Measurements from ENCODE around the gene NOA1. TPM values are rescaled to one million over a fixed set of nuclear protein-coding genes. Genes with fewer than 3 reads are reported as not detected.

The NOA1 gene
- total and polyA plus RNA-seq, 10 of the 15 experiments (the other 5 are each of a cell fraction or from before 2014, with no cell fraction given) = 3.2 to 34.0 (median 17.6) TPM

DNA sequence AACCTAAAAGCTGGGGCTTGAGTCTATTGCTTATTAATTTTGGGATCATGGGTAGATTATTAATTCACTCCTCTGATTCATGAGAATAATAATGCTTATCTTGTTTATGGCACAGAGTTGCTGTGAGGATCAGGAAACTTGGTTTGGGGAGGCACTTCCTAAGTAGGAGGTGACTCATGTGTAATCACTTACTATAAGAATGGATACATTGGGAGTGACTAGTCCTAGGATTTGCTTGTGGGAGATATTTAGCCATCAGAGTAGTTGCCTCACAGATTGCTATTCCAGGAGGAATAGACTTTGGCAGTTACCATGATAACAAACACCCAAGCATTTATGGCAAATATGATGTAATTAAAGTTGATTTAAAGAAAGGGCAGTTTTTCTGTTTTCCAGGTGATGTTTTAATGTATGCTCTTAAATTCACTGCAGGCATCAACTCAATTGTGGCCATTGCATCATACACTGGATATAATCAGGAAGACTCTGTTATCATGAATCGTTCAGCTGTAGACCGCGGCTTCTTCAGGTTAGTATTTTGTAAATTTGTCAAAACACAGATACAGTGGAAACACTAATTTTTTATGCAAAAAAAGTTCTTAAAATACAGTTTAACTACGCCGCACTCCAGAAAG, 43.2 kb upstream of the NOA1 start:
- intact Hi-C loops (cut with micrococcal nuclease; ENCODE audit: unreplicated experiment) (no loop called here), in situ Hi-C loops (cut with MboI) (no loop called here)
- no peak overlapping the region for H2AFZ ChIP-seq (ENCODE audit: control insufficient read depth, low read depth, low read length)
- no peak overlapping the region for H3K27ac ChIP-seq (ENCODE audit: control insufficient read depth, insufficient read depth)
- DNase-seq (ENCODE audit: low read depth, low spot score) = no peak
- CTCF ChIA-PET = no interaction called here
- no peak for ATAC-seq
- H3K36me3 ChIP-seq (ENCODE audit: control insufficient read depth in 2 of 2, insufficient read depth in 2 of 2, low read length in 1 of 2) = peaks cover 4 to 50% of the 10 kb centered on the region in 2 experiments
- H3K4me3 ChIP-seq = no peak overlapping the region
- 70% methylated on average over 5 of the region's 5 CpGs for WGBS (ENCODE audit: insufficient coverage, insufficient replicate concordance, low lambda C conversion rate, missing lambda C conversion rate)
- no peaks in the 10 kb centered on the region for H3K27me3 ChIP-seq (replicated peaks in 1 of 2; ENCODE audit: control insufficient read depth in 2 of 2, insufficient read depth in 2 of 2, low read length in 1 of 2)
- RAD21 ChIA-PET (ENCODE audit: unreplicated experiment) = no interaction called here
- SMC1A ChIA-PET (ENCODE audit: uncharacterized antibody, unreplicated experiment) = no interaction called here
- no peak overlapping the region for H3K4me2 ChIP-seq (ENCODE audit: control insufficient read depth, insufficient read depth)
- no peaks in the 10 kb centered on the region for H3K79me2 ChIP-seq (ENCODE audit: control insufficient read depth, insufficient read depth, low read length)
- POLR2A ChIA-PET = no interaction called here
- H4K20me1 ChIP-seq (ENCODE audit: control insufficient read depth, insufficient read depth) = no peaks in the 10 kb centered on the region
- no peaks in the 10 kb centered on the region for H3K9me3 ChIP-seq (replicated peaks; ENCODE audit: control insufficient read depth, insufficient read depth, low read length)
- H3K4me1 ChIP-seq (ENCODE audit: control insufficient read depth, insufficient read depth, low read length) = no peaks in the 10 kb centered on the region
- BruUV-seq (replicated peaks) = no TSS peak
- H3K9ac ChIP-seq (ENCODE audit: control insufficient read depth, insufficient read depth, low read length) = no peak overlapping the region
- FAIRE-seq = no peak
- TF ChIP-seq, protein P1, sequence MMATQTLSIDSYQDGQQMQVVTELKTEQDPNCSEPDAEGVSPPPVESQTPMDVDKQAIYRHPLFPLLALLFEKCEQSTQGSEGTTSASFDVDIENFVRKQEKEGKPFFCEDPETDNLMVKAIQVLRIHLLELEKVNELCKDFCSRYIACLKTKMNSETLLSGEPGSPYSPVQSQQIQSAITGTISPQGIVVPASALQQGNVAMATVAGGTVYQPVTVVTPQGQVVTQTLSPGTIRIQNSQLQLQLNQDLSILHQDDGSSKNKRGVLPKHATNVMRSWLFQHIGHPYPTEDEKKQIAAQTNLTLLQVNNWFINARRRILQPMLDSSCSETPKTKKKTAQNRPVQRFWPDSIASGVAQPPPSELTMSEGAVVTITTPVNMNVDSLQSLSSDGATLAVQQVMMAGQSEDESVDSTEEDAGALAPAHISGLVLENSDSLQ (IDR thresholded peaks at IDR 0.05) = no peak
- TF ChIP-seq CREM (IDR thresholded peaks at IDR 0.05; ENCODE audit: low read depth) (no peak), POLR2AphosphoS5 (IDR thresholded peaks at IDR 0.05; ENCODE audit: low read length) (no peak), STAT1 (conservative IDR thresholded peaks at IDR 0.05) (no peak), SMC3 (IDR thresholded peaks at IDR 0.05; ENCODE audit: borderline replicate concordance, low read length) (no peak)
- TF ChIP-seq, protein P2, sequence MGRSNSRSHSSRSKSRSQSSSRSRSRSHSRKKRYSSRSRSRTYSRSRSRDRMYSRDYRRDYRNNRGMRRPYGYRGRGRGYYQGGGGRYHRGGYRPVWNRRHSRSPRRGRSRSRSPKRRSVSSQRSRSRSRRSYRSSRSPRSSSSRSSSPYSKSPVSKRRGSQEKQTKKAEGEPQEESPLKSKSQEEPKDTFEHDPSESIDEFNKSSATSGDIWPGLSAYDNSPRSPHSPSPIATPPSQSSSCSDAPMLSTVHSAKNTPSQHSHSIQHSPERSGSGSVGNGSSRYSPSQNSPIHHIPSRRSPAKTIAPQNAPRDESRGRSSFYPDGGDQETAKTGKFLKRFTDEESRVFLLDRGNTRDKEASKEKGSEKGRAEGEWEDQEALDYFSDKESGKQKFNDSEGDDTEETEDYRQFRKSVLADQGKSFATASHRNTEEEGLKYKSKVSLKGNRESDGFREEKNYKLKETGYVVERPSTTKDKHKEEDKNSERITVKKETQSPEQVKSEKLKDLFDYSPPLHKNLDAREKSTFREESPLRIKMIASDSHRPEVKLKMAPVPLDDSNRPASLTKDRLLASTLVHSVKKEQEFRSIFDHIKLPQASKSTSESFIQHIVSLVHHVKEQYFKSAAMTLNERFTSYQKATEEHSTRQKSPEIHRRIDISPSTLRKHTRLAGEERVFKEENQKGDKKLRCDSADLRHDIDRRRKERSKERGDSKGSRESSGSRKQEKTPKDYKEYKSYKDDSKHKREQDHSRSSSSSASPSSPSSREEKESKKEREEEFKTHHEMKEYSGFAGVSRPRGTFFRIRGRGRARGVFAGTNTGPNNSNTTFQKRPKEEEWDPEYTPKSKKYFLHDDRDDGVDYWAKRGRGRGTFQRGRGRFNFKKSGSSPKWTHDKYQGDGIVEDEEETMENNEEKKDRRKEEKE (IDR thresholded peaks at IDR 0.05) = no peak
- TF ChIP-seq, protein P3, sequence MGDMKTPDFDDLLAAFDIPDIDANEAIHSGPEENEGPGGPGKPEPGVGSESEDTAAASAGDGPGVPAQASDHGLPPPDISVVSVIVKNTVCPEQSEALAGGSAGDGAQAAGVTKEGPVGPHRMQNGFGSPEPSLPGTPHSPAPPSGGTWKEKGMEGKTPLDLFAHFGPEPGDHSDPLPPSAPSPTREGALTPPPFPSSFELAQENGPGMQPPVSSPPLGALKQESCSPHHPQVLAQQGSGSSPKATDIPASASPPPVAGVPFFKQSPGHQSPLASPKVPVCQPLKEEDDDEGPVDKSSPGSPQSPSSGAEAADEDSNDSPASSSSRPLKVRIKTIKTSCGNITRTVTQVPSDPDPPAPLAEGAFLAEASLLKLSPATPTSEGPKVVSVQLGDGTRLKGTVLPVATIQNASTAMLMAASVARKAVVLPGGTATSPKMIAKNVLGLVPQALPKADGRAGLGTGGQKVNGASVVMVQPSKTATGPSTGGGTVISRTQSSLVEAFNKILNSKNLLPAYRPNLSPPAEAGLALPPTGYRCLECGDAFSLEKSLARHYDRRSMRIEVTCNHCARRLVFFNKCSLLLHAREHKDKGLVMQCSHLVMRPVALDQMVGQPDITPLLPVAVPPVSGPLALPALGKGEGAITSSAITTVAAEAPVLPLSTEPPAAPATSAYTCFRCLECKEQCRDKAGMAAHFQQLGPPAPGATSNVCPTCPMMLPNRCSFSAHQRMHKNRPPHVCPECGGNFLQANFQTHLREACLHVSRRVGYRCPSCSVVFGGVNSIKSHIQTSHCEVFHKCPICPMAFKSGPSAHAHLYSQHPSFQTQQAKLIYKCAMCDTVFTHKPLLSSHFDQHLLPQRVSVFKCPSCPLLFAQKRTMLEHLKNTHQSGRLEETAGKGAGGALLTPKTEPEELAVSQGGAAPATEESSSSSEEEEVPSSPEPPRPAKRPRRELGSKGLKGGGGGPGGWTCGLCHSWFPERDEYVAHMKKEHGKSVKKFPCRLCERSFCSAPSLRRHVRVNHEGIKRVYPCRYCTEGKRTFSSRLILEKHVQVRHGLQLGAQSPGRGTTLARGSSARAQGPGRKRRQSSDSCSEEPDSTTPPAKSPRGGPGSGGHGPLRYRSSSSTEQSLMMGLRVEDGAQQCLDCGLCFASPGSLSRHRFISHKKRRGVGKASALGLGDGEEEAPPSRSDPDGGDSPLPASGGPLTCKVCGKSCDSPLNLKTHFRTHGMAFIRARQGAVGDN (IDR thresholded peaks at IDR 0.05) = no peak
- TF ChIP-seq, protein P4, sequence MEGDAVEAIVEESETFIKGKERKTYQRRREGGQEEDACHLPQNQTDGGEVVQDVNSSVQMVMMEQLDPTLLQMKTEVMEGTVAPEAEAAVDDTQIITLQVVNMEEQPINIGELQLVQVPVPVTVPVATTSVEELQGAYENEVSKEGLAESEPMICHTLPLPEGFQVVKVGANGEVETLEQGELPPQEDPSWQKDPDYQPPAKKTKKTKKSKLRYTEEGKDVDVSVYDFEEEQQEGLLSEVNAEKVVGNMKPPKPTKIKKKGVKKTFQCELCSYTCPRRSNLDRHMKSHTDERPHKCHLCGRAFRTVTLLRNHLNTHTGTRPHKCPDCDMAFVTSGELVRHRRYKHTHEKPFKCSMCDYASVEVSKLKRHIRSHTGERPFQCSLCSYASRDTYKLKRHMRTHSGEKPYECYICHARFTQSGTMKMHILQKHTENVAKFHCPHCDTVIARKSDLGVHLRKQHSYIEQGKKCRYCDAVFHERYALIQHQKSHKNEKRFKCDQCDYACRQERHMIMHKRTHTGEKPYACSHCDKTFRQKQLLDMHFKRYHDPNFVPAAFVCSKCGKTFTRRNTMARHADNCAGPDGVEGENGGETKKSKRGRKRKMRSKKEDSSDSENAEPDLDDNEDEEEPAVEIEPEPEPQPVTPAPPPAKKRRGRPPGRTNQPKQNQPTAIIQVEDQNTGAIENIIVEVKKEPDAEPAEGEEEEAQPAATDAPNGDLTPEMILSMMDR (IDR thresholded peaks at IDR 0.05 in 2 of 3, conservative IDR thresholded peaks at IDR 0.05 in 1 of 3; ENCODE audit: control insufficient read depth in 2 of 3, extremely low read depth in 1 of 3, insufficient read depth in 1 of 3, low read depth in 3 of 3, low read length in 3 of 3) = no peak
- TF ChIP-seq, protein P5, sequence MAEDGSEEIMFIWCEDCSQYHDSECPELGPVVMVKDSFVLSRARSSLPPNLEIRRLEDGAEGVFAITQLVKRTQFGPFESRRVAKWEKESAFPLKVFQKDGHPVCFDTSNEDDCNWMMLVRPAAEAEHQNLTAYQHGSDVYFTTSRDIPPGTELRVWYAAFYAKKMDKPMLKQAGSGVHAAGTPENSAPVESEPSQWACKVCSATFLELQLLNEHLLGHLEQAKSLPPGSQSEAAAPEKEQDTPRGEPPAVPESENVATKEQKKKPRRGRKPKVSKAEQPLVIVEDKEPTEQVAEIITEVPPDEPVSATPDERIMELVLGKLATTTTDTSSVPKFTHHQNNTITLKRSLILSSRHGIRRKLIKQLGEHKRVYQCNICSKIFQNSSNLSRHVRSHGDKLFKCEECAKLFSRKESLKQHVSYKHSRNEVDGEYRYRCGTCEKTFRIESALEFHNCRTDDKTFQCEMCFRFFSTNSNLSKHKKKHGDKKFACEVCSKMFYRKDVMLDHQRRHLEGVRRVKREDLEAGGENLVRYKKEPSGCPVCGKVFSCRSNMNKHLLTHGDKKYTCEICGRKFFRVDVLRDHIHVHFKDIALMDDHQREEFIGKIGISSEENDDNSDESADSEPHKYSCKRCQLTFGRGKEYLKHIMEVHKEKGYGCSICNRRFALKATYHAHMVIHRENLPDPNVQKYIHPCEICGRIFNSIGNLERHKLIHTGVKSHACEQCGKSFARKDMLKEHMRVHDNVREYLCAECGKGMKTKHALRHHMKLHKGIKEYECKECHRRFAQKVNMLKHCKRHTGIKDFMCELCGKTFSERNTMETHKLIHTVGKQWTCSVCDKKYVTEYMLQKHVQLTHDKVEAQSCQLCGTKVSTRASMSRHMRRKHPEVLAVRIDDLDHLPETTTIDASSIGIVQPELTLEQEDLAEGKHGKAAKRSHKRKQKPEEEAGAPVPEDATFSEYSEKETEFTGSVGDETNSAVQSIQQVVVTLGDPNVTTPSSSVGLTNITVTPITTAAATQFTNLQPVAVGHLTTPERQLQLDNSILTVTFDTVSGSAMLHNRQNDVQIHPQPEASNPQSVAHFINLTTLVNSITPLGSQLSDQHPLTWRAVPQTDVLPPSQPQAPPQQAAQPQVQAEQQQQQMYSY (CRISPR knock-in tag; IDR thresholded peaks at IDR 0.05) = no peak
